ENCODE results near the gene CRLF3. TPM values are rescaled to one million over a fixed set of nuclear protein-coding genes. Genes with fewer than 3 reads are reported as not detected.
A peak's percentile ranks its signal among the peaks of the same experiment; 100 is the strongest.

The CRLF3 gene
- total and polyA plus RNA-seq, 2 of the 4 experiments (the other 2 are of a cell fraction), result 6.1 to 15.2 TPM

GRCh38 chr17:30788918-30789317, 35.6 kb downstream of the CRLF3 start:
- in situ Hi-C loops (cut with MboI; ENCODE audit: low sequenced_read_pairs), result no loop called here
- peak; percentile 76 for ATAC-seq (ENCODE audit: low read depth)

More at GRCh38 chr17:30788918-30789317, 35.6 kb downstream of the CRLF3 start:
- no peaks in the 10 kb centered on the region for H3K9me3 ChIP-seq (ENCODE audit: control insufficient read depth, insufficient read depth, low read length)
- no peaks in the 10 kb centered on the region for H3K27me3 ChIP-seq (ENCODE audit: control insufficient read depth, insufficient read depth, low read length)
- peaks cover 4% of the 10 kb centered on the region for H3K4me1 ChIP-seq (ENCODE audit: control insufficient read depth, insufficient read depth, low read length)
- no peak overlapping the region for H3K4me3 ChIP-seq (ENCODE audit: insufficient read depth, low read depth, low read length)
- 0 out of 2 replicates have a peak overlapping the region, but pooled peaks have one; percentile 49 for H2AK5ac ChIP-seq (ENCODE audit: low read depth, low read length)
- no peak overlapping the region for H4K91ac ChIP-seq (ENCODE audit: insufficient read depth, low read depth, low read length)
- no peak overlapping the region for H2AFZ ChIP-seq (replicated peaks; ENCODE audit: low read length, poor library complexity)
- H3K9ac ChIP-seq (ENCODE audit: low read depth, low read length), result no peak overlapping the region
- peaks cover 3% of the 10 kb centered on the region in 2 experiments; a peak in 2 of 4 replicates for H3K79me1 ChIP-seq (ENCODE audit: low read depth in 1 of 2, low read length in 2 of 2)
- no peaks in the 10 kb centered on the region for H4K20me1 ChIP-seq (ENCODE audit: insufficient read depth, low read length)
- peak overlapping the region; percentile 73 for H3K4ac ChIP-seq (ENCODE audit: low read depth, low read length)
- no peak overlapping the region for H4K8ac ChIP-seq (ENCODE audit: low read depth in 2 of 2, low read length in 2 of 2)
- no peak overlapping the region for H2AK9ac ChIP-seq (replicated peaks; ENCODE audit: low read depth, low read length, poor library complexity)
- H4K5ac ChIP-seq (ENCODE audit: low read depth, low read length), result no peak overlapping the region
- H2BK5ac ChIP-seq (ENCODE audit: low read depth, low read length, poor library complexity, severe bottlenecking), result peak overlapping the region; percentile 51
- no peak for TF ChIP-seq USF2 (IDR thresholded peaks at IDR 0.05; ENCODE audit: low read depth, low read length)
- H2BK15ac ChIP-seq (ENCODE audit: low read depth, low read length), result no peak overlapping the region
- intact Hi-C loops (cut with micrococcal nuclease) (no loop called here), dilution Hi-C loops (cut with HindIII; ENCODE audit: low sequenced_read_pairs, unreplicated experiment) (no loop called here)
- no peak overlapping the region for H3K23ac ChIP-seq (ENCODE audit: low read depth, low read length)
- POLR2A ChIA-PET (ENCODE audit: unreplicated experiment), result no interaction called here
- no CpG with 5 or more reads among the region's 2 CpGs for WGBS, 2 experiments (ENCODE audit: extremely low coverage in 2 of 2, insufficient read length in 1 of 2)
- H3K56ac ChIP-seq (ENCODE audit: extremely low read depth, insufficient read depth, low read length), result no peak overlapping the region
- no peak overlapping the region for H3K27ac ChIP-seq (ENCODE audit: insufficient read depth, low read length)
- no peaks in the 10 kb centered on the region for H3K9me1 ChIP-seq (ENCODE audit: insufficient read depth, low read length)
- no peak overlapping the region for H3K18ac ChIP-seq (ENCODE audit: low read depth, low read length)
- no peak overlapping the region for H2BK20ac ChIP-seq (ENCODE audit: low read depth, low read length)
- BruUV-seq (replicated peaks), result no TSS peak
- H2BK120ac ChIP-seq (ENCODE audit: low read depth, low read length), result no peak overlapping the region
- H3K4me2 ChIP-seq (ENCODE audit: low read depth, low read length), result no peak overlapping the region
- peak; percentile 41 for DNase-seq
- no peak overlapping the region for H3K14ac ChIP-seq (replicated peaks; ENCODE audit: low read depth, low read length)
- H3K36me3 ChIP-seq (ENCODE audit: control insufficient read depth, insufficient read depth, low read length), result peaks cover 28% of the 10 kb centered on the region
- CTCF ChIA-PET, result no interaction called here

Data from IMR-90 (cell line).